B cell (primary cell): ENCODE measurements around the gene ZNF750. TPM values are rescaled to one million over a fixed set of nuclear protein-coding genes. Genes with fewer than 3 reads are reported as not detected.

Source experiments
- ATAC-seq: fragments of 200-7000 bp; cut with Tn5 transposase; one replicate; pipeline ENCODE4 v1.10.0; 2021; ENCODE audit warnings: low read depth, mild to moderate bottlenecking, moderate number of reproducible peaks, moderate library complexity
- CTCF ChIA-PET: fragments of 350-600 bp; sonication (Branson Sonifier 250); formaldehyde crosslinking; loops from one replicate; lab custom pipeline; 2021; ENCODE audit warnings: antibody characterized with exemption, inconsistent platforms; lab: Charles Lee
- POLR2A ChIA-PET: fragments of 350-600 bp; sonication (Branson Sonifier 250); formaldehyde crosslinking; loops from one replicate; lab custom pipeline; 2021; ENCODE audit warnings: antibody characterized with exemption; lab: Charles Lee
- DNase-seq: peaks from one replicate; pipeline ENCODE4 v3.0.0; 2013
- H2AFZ ChIP-seq: 2 replicates; pipeline ENCODE4 v1.6.1; 2012; ENCODE audit warnings: mild to moderate bottlenecking, low read depth, low read length; ENCODE audit not compliant: insufficient read depth, poor library complexity, severe bottlenecking
- H3K27ac ChIP-seq, 2 donors: 1 replicate in 1 of 2; 2 replicates in 1 of 2; pipeline ENCODE4 v1.5.1; 2012 to 2013; ENCODE audit warnings: low read length in 2 of 2, mild to moderate bottlenecking in 2 of 2, moderate library complexity in 1 of 2
- H3K27me3 ChIP-seq, 4 experiments: fragments of 200-600 bp in 1 of 4; sonication (generic) in 1 of 4; replicated peaks in 1 of 4; 1 replicate in 2 of 4; 2 replicates in 2 of 4; pipeline versions ENCODE4 v1.6.1 to v1.7.0; 2013 to 2016; ENCODE audit warnings: low read length in 3 of 4, mild to moderate bottlenecking in 2 of 4, mixed read lengths in 1 of 4, moderate library complexity in 1 of 4; ENCODE audit not compliant: insufficient read depth in 4 of 4, control insufficient read depth in 3 of 4; ENCODE audit errors: control extremely low read depth in 1 of 4
- H3K36me3 ChIP-seq, 2 experiments: replicated peaks in 1 of 2; 1 replicate in 1 of 2; 2 replicates in 1 of 2; pipeline versions ENCODE4 v1.6.1 to v1.7.1; 2013; ENCODE audit warnings: low read length in 1 of 2; ENCODE audit not compliant: insufficient read depth in 2 of 2, control insufficient read depth in 1 of 2; ENCODE audit errors: control extremely low read depth in 1 of 2, extremely low read depth in 1 of 2
- H3K4me1 ChIP-seq, 2 donors: fragments of 200-600 bp in 1 of 2; sonication (generic) in 1 of 2; 1 replicate in 1 of 2; 2 replicates in 1 of 2; pipeline versions ENCODE4 v1.5.1 to v1.6.1; 2013 to 2017; ENCODE audit warnings: low read length in 2 of 2; ENCODE audit not compliant: control insufficient read depth in 2 of 2, insufficient read depth in 2 of 2
- H3K4me2 ChIP-seq: replicated peaks from 2 replicates; pipeline ENCODE3; 2012; ENCODE audit warnings: mild to moderate bottlenecking, low read depth, low read length; ENCODE audit not compliant: poor library complexity, severe bottlenecking
- H3K4me3 ChIP-seq, 5 experiments: fragments of 200-600 bp in 1 of 5; sonication (generic) in 1 of 5; 1 replicate in 3 of 5; 2 replicates in 2 of 5; pipeline versions ENCODE4 v1.5.1 to v1.7.0; 2011 to 2016; ENCODE audit warnings: low read length in 4 of 5, mild to moderate bottlenecking in 4 of 5, low read depth in 2 of 5, control low read depth in 1 of 5, moderate library complexity in 1 of 5; ENCODE audit not compliant: insufficient read depth in 1 of 5; ENCODE audit errors: control extremely low read depth in 1 of 5, extremely low read depth in 1 of 5
- H3K79me2 ChIP-seq: fragments of 200-600 bp; sonication (generic); one replicate; pipeline ENCODE4 v1.6.0; 2016; ENCODE audit warnings: low read length; ENCODE audit not compliant: control insufficient read depth, insufficient read depth
- H3K9ac ChIP-seq: fragments of 200-600 bp; sonication (generic); 2 replicates; pipeline ENCODE4 v1.6.1; 2017; ENCODE audit warnings: mild to moderate bottlenecking, low read length, moderate library complexity
- H3K9me3 ChIP-seq, 3 donors: one replicate each; pipeline versions ENCODE4 v1.6.1 to v1.7.1; 2013; ENCODE audit warnings: low read length in 2 of 3; ENCODE audit not compliant: control insufficient read depth in 2 of 3, insufficient read depth in 1 of 3; ENCODE audit errors: control extremely low read depth in 1 of 3
- H4K20me1 ChIP-seq: 2 replicates; pipeline ENCODE4 v1.6.0; 2012; ENCODE audit warnings: mild to moderate bottlenecking, low read length; ENCODE audit not compliant: insufficient read depth, control insufficient read depth, poor library complexity, severe bottlenecking
- H3K27ac Mint-ChIP-seq: one replicate; pipeline ENCODE4 v1.8.0; 2021; ENCODE audit warnings: mixed read lengths
- H3K27me3 Mint-ChIP-seq: one replicate; pipeline ENCODE4 v1.8.0; 2021; ENCODE audit warnings: mixed read lengths
- H3K4me1 Mint-ChIP-seq: one replicate; pipeline ENCODE4 v1.8.0; 2021; ENCODE audit warnings: mixed read lengths
- H3K4me3 Mint-ChIP-seq: one replicate; pipeline ENCODE4 v1.8.0; 2021; ENCODE audit warnings: mixed read lengths
- H3K9me3 Mint-ChIP-seq: one replicate; pipeline ENCODE4 v1.8.0; 2022; ENCODE audit warnings: mixed read lengths; ENCODE audit not compliant: insufficient read depth
- CTCF ChIP-seq: fragments of 200-600 bp; IDR thresholded peaks from one replicate; pipeline ENCODE4 v1.8.0; 2022; ENCODE audit warnings: antibody characterized with exemption, mild to moderate bottlenecking
- EZH2 ChIP-seq: IDR thresholded peaks from 2 replicates; pipeline ENCODE4 v1.6.1; 2012; ENCODE audit warnings: borderline replicate concordance, low read depth, mild to moderate bottlenecking, moderate library complexity, low read length; ENCODE audit not compliant: insufficient read depth, poor library complexity, severe bottlenecking
- WGBS: methylation state at CpG from one replicate; pipeline ENCODE4 v1.1.5; 2013; ENCODE audit warnings: missing lambda C conversion rate; ENCODE audit not compliant: insufficient coverage; 5-methylcytosine and 5-hydroxymethylcytosine counted together
- intact Hi-C: fragments of 100-400 bp; cut with micrococcal nuclease; formaldehyde crosslinking; loops from one replicate; pipeline ENCODE4 v1.10.0; 2022
- polyA plus RNA-seq: library from polyadenylated mRNA; depleted of rRNA; stranded (reverse); fragments of >200 nt; gene quantifications from 2 replicates; pipeline ENCODE4 v1.2.3, GENCODE V29; 2012
- total RNA-seq, 2 donors: library from RNA; stranded (reverse); fragments of 120-200 nt in 1 of 2; gene quantifications; 1 replicate in 1 of 2; 2 replicates in 1 of 2; pipeline versions ENCODE4 v1.2.3 to v1.2.4, GENCODE V29; 2013 to 2022

The ZNF750 gene
- total and polyA plus RNA-seq, 2 donors (not counting 1 experiment from before 2014, with no cell fraction given), result not detected

- ATAC-seq (no peak), DNase-seq (no peak)
- no peaks in the 10 kb centered on the region for H3K27me3 ChIP-seq
- no peak overlapping the region for H2AFZ ChIP-seq
- WGBS, result 98% methylated on average over 14 of the region's 14 CpGs
- no peaks in the 10 kb centered on the region for H3K9me3 ChIP-seq
- peaks cover 6% of the 10 kb centered on the region for H3K79me2 ChIP-seq
- H3K4me2 ChIP-seq, result no peak overlapping the region
- intact Hi-C loops, result no loop called here
- no peak overlapping the region for H3K27ac Mint-ChIP-seq
- ChIA-PET POLR2A (no interaction called here), CTCF (interaction anchor here (1.8 kb wide), 1 partner anchor 14 kb away, joined by 9 read pairs; no protein-coding TSS in a partner anchor)
- H3K27me3 Mint-ChIP-seq, result no peaks in the 10 kb centered on the region
- peaks cover 0 to 15% of the 10 kb centered on the region in 2 experiments for H3K36me3 ChIP-seq
- H3K4me1 ChIP-seq, result no peaks in the 10 kb centered on the region
- no peaks in the 10 kb centered on the region for H3K4me1 Mint-ChIP-seq
- no peaks in the 10 kb centered on the region for H4K20me1 ChIP-seq
- H3K4me3 ChIP-seq, result no peak overlapping the region
- H3K4me3 Mint-ChIP-seq, result no peak overlapping the region
- no peaks in the 10 kb centered on the region for H3K9me3 Mint-ChIP-seq
- no peak overlapping the region for H3K27ac ChIP-seq
- TF ChIP-seq EZH2 (no peak), CTCF (no peak)
- no peak overlapping the region for H3K9ac ChIP-seq
Measured at GRCh38 chr17:82795615-82796014, 44.2 kb downstream of the ZNF750 start.

- H3K27me3 Mint-ChIP-seq, result no peaks in the 10 kb centered on the region
- intact Hi-C loops, result no loop called here
- WGBS, result 95% methylated on average over 17 of the region's 18 CpGs
- no peak overlapping the region for H3K9ac ChIP-seq
- H3K4me1 ChIP-seq, result no peaks in the 10 kb centered on the region
- TF ChIP-seq CTCF, result no peak
- H3K27me3 ChIP-seq, result no peaks in the 10 kb centered on the region
- ChIA-PET POLR2A (no interaction called here), CTCF (interaction anchor here (0.7 to 1.8 kb wide), 2 partner anchors 13 to 15 kb away, joined by 3 to 9 read pairs; no protein-coding TSS in a partner anchor)
- H3K4me2 ChIP-seq, result no peak overlapping the region
- peaks cover 8% of the 10 kb centered on the region for H3K79me2 ChIP-seq
- ATAC-seq, result no peak
- no peak overlapping the region for H3K27ac ChIP-seq
- H2AFZ ChIP-seq, result no peak overlapping the region
- no peak for DNase-seq
- no peak overlapping the region for H3K4me3 Mint-ChIP-seq
- H3K9me3 ChIP-seq, result no peaks in the 10 kb centered on the region
- no peaks in the 10 kb centered on the region for H3K4me1 Mint-ChIP-seq
- no peak overlapping the region for H3K27ac Mint-ChIP-seq
- no peaks in the 10 kb centered on the region for H4K20me1 ChIP-seq
- H3K36me3 ChIP-seq, result peaks cover 0 to 13% of the 10 kb centered on the region in 2 experiments
- H3K4me3 ChIP-seq, result no peak overlapping the region
- H3K9me3 Mint-ChIP-seq, result no peaks in the 10 kb centered on the region
Measured at GRCh38 chr17:82794781-82795482, 44.9 kb downstream of the ZNF750 start.
